Measurements from ENCODE around the gene UNC13D.

DNA sequence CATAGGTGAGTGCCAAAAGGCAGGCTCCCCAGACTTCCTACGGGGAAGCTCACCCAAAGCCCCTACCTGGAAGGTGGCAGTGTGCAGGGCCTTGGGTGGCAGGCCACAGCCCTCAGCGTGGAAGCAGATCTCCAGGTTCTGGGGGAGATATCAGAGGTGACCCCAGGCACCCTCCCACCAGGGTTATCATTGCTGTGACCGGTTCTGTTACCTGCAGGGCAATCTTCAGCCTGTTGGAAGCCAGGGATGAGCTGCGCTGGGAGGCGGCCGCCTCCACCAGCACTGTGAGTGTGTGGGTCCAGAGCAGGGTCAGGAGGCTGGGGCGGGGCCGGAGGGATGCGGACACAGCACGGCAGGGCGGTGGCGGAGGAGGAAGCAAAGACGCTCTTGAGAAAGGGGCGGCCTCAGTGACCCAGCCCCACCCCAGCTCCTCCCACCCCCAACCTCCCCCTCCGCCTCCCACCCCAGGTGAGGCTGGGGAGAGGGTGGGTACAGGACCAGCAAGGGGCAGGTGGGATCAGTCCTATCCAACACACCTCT is 13.1 kb downstream of the UNC13D start:
- TF ChIP-seq, protein P1, sequence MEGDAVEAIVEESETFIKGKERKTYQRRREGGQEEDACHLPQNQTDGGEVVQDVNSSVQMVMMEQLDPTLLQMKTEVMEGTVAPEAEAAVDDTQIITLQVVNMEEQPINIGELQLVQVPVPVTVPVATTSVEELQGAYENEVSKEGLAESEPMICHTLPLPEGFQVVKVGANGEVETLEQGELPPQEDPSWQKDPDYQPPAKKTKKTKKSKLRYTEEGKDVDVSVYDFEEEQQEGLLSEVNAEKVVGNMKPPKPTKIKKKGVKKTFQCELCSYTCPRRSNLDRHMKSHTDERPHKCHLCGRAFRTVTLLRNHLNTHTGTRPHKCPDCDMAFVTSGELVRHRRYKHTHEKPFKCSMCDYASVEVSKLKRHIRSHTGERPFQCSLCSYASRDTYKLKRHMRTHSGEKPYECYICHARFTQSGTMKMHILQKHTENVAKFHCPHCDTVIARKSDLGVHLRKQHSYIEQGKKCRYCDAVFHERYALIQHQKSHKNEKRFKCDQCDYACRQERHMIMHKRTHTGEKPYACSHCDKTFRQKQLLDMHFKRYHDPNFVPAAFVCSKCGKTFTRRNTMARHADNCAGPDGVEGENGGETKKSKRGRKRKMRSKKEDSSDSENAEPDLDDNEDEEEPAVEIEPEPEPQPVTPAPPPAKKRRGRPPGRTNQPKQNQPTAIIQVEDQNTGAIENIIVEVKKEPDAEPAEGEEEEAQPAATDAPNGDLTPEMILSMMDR (IDR thresholded peaks at IDR 0.05) = no peak
- no peak for TF ChIP-seq POLR2A (IDR thresholded peaks at IDR 0.05)
